ENCODE measurements around the gene BUD13. TPM values are rescaled to one million over a fixed set of nuclear protein-coding genes. Genes with fewer than 3 reads are reported as not detected.

The BUD13 gene
- total RNA-seq, 1 donor from 2014 or later, result 21.4 TPM

DNA sequence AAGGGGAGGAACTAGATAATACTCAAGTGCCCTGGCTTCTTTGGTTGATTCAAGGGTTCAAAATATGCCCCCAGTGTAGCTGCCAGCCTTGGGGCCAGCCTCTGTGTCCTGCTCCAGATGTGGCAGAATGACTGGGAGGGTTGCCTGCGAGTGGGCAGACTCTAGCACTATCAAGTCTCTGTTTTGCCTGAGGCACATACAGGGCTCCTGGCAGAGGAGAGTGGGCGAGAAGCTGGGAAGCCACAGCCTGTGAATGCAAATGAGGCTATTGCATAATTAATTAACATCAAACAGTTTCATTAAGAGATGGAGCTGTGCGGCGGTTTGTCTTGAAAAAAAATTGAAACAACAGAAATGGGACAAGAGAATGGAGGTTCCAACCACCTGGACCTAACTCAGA, 50.8 kb downstream of the BUD13 start:
- no peak overlapping the region for H3K27ac Mint-ChIP-seq
- DNase-seq (ENCODE audit: low spot score in 2 of 2, unreplicated experiment in 2 of 2), result no peak
- no peaks in the 10 kb centered on the region for H3K4me1 Mint-ChIP-seq
- H3K4me3 Mint-ChIP-seq, result no peak overlapping the region
- TF ChIP-seq, protein P1, sequence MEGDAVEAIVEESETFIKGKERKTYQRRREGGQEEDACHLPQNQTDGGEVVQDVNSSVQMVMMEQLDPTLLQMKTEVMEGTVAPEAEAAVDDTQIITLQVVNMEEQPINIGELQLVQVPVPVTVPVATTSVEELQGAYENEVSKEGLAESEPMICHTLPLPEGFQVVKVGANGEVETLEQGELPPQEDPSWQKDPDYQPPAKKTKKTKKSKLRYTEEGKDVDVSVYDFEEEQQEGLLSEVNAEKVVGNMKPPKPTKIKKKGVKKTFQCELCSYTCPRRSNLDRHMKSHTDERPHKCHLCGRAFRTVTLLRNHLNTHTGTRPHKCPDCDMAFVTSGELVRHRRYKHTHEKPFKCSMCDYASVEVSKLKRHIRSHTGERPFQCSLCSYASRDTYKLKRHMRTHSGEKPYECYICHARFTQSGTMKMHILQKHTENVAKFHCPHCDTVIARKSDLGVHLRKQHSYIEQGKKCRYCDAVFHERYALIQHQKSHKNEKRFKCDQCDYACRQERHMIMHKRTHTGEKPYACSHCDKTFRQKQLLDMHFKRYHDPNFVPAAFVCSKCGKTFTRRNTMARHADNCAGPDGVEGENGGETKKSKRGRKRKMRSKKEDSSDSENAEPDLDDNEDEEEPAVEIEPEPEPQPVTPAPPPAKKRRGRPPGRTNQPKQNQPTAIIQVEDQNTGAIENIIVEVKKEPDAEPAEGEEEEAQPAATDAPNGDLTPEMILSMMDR (IDR thresholded peaks at IDR 0.05; ENCODE audit: unreplicated experiment), result no peak
- H3K9me3 Mint-ChIP-seq, result no peaks in the 10 kb centered on the region
- peaks cover 46% of the 10 kb centered on the region for H3K27me3 Mint-ChIP-seq (ENCODE audit: low read depth)
- no peaks in the 10 kb centered on the region for H3K36me3 Mint-ChIP-seq

DNA sequence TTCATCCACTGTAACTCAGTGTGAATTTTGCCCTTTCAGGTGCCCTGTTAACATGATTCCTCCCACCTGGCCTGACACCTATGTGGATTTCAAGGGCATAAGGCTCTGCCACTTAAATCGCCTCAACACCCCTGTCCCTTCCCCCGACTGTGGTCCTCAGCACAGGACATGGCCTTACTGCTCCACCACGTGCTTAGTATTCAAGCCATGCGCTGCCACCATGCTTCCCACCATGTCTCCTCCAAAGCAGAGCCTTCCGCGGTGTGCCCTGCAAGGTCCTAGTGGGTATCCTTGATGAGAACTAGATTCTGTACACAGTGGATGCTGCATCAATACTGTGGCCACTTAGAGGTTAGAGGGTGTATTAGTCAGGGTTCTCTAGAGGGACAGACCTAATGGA, 51.9 kb downstream of the BUD13 start:
- H3K27ac Mint-ChIP-seq, result no peak overlapping the region
- TF ChIP-seq, protein P1 (IDR thresholded peaks at IDR 0.05; ENCODE audit: unreplicated experiment), result no peak
- H3K9me3 Mint-ChIP-seq, result no peaks in the 10 kb centered on the region
- H3K27me3 Mint-ChIP-seq (ENCODE audit: low read depth), result peaks cover 38% of the 10 kb centered on the region
- no peak for DNase-seq (ENCODE audit: low spot score in 2 of 2, unreplicated experiment in 2 of 2)
- no peaks in the 10 kb centered on the region for H3K4me1 Mint-ChIP-seq
- H3K4me3 Mint-ChIP-seq, result no peak overlapping the region
- no peaks in the 10 kb centered on the region for H3K36me3 Mint-ChIP-seq

DNA sequence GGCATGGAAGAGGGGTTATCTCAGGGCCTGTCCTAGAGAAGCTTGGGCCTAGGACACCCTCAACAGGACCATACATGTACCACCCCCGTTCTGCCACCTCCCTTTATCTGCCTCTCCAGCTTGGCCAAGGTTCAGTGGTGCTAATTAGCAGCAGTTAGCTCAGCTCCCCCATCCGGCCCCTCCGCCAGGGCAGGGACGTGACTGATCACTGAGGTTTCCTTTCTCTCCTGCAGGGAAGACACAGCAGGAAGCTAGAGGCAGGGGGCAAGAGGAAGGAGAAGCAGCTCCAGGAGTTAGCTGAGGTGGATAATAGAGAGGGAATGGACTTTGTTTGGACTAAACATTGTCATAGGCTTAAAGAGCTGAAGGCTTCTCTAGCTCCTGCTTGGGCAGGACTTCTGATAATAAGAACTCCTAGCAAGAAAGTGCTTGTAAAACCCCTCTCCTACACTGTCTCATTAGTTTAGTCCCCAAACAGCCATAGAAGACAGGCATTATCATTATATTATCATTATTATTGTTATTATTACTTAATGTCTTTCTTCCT, 53.8 kb downstream of the BUD13 start:
- H3K36me3 Mint-ChIP-seq, result no peaks in the 10 kb centered on the region
- no peaks in the 10 kb centered on the region for H3K9me3 Mint-ChIP-seq
- H3K27me3 Mint-ChIP-seq (ENCODE audit: low read depth), result peaks cover 27% of the 10 kb centered on the region
- no peak overlapping the region for H3K27ac Mint-ChIP-seq
- no peak overlapping the region for H3K4me3 Mint-ChIP-seq
- no peaks in the 10 kb centered on the region for H3K4me1 Mint-ChIP-seq
- DNase-seq (ENCODE audit: low spot score in 2 of 2, unreplicated experiment in 2 of 2), result no peak
- TF ChIP-seq, protein P1 (IDR thresholded peaks at IDR 0.05; ENCODE audit: unreplicated experiment), result no peak

DNA sequence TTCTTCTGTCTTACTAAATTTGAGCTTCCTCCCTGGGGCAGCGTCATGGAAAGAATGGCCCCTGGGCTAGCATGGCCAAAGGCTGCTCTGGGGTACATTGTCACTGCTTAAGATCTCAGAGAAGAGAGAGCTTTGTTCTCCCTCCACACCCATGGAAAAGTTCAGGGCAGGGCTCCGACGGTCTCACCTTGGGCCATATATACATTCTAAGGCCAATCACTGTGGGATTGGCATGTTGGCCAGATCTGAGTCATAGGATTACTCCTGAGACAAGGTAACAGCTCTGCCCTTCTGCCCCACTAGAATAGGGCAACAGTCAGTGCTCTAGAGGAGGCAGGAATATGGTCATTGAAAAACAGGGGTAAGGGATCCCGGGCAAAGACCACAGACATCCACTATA, 56.2 kb downstream of the BUD13 start:
- DNase-seq (ENCODE audit: low spot score in 2 of 2, unreplicated experiment in 2 of 2), result no peak
- Mint-ChIP-seq H3K36me3 (no peaks in the 10 kb centered on the region), H3K4me1 (no peaks in the 10 kb centered on the region), H3K27me3 (ENCODE audit: low read depth) (peaks cover 15% of the 10 kb centered on the region), H3K27ac (no peak overlapping the region), H3K9me3 (no peaks in the 10 kb centered on the region), H3K4me3 (no peak overlapping the region)
- TF ChIP-seq, protein P1 (IDR thresholded peaks at IDR 0.05; ENCODE audit: unreplicated experiment), result no peak

DNA sequence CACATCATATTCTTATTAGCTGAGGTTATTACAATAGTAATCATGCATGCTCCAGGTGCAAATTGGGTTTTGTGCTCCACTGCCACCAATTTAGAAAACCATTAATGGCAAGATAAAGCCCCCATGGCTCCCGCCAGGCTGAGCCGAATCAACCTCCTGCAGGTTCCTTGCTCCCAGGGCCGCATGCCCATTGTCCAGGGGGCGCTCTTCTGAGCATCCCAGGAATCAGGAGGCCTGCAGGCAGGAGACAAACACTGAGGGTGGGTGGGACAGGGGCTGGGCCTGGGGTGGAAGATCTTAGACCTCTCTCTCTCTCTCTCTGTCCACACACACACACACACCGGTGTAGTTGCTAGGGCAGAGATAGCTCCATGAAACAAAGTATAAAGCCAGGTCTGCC, 57.4 kb downstream of the BUD13 start:
- Mint-ChIP-seq H3K4me3 (no peak overlapping the region), H3K27ac (no peak overlapping the region), H3K27me3 (ENCODE audit: low read depth) (peaks cover 19% of the 10 kb centered on the region), H3K9me3 (no peaks in the 10 kb centered on the region), H3K36me3 (no peaks in the 10 kb centered on the region), H3K4me1 (no peaks in the 10 kb centered on the region)
- no peak for DNase-seq (ENCODE audit: low spot score in 2 of 2, unreplicated experiment in 2 of 2)
- TF ChIP-seq, protein P1 (IDR thresholded peaks at IDR 0.05; ENCODE audit: unreplicated experiment), result no peak

DNA sequence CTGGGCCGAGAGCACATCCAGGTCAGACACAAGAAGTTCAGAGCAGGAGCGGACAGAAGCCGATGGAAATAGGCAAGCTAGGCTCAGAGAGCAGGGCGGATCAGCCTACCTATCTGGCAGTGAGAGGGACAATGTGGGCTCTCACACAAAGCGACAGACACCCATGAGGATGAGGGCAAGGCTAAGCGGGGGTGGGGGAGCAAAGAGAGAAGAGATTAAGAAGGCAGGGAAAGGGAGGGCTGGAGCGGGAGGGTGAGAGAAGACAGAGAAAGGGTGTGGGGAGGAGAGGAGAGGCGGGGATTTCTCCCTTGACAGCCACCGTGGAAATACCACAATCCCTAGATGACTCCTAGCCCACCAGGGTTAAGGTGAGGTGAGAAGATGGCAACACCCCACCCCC, 57.9 kb downstream of the BUD13 start:
- Mint-ChIP-seq H3K4me1 (no peaks in the 10 kb centered on the region), H3K27me3 (ENCODE audit: low read depth) (peaks cover 20% of the 10 kb centered on the region), H3K4me3 (no peak overlapping the region), H3K36me3 (no peaks in the 10 kb centered on the region), H3K9me3 (no peaks in the 10 kb centered on the region), H3K27ac (no peak overlapping the region)
- no peak for DNase-seq (ENCODE audit: low spot score in 2 of 2, unreplicated experiment in 2 of 2)
- TF ChIP-seq, protein P1 (IDR thresholded peaks at IDR 0.05; ENCODE audit: unreplicated experiment), result no peak
